IPS DF 6.9 (cell line): ENCODE results near the gene FAM76A.
"Not testable (repeated sequence)": the region's sequence is repeated elsewhere in the genome, so short reads cannot be mapped to it uniquely, and the experiment has no call there.

ENCODE experiments used
- DNase-seq: peaks from one replicate; pipeline ENCODE4 v3.0.0-alpha.2; 2013; ENCODE audit warnings: low read depth, low spot score
- H3K27ac ChIP-seq: one replicate; pipeline ENCODE4 v1.5.1; 2013; ENCODE audit warnings: low read length, control low read depth
- H3K27me3 ChIP-seq: 2 replicates; pipeline ENCODE4 v1.6.1; 2013; ENCODE audit warnings: mild to moderate bottlenecking, low read length; ENCODE audit not compliant: control insufficient read depth, insufficient read depth
- H3K36me3 ChIP-seq: 2 replicates; pipeline ENCODE4 v1.6.1; 2013; ENCODE audit warnings: low read length; ENCODE audit not compliant: control insufficient read depth, insufficient read depth
- H3K4me1 ChIP-seq: 2 replicates; pipeline ENCODE4 v1.6.1; 2013; ENCODE audit warnings: low read length; ENCODE audit not compliant: control insufficient read depth, insufficient read depth
- H3K4me3 ChIP-seq: 2 replicates; pipeline ENCODE4 v1.5.1; 2013; ENCODE audit warnings: mild to moderate bottlenecking, low read length
- H3K9me3 ChIP-seq: 2 replicates; pipeline ENCODE4 v1.6.1; 2013; ENCODE audit warnings: low read length, inconsistent platforms; ENCODE audit not compliant: control insufficient read depth, insufficient read depth
- WGBS: extraction: QIAGEN DNeasy Blood & Tissue Kit; methylation state at CpG from one replicate; pipeline ENCODE4 v1.1.7; 2013; ENCODE audit warnings: mixed read lengths, missing lambda C conversion rate; ENCODE audit not compliant: insufficient read length, insufficient coverage; 5-methylcytosine and 5-hydroxymethylcytosine counted together

The FAM76A gene

GRCh38 chr1:27725374-27726172 lies at the start of gene FAM76A:
FAM76A (plus strand) TSS chr1:27725961; CDS start chr1:27726081, 120 bp downstream.
- WGBS = no CpG with 5 or more reads among the region's 72 CpGs
- no peaks in the 10 kb centered on the region for H3K36me3 ChIP-seq
- H3K4me1 ChIP-seq = peaks cover 1% of the 10 kb centered on the region; the same call in 1 of the 2 replicates
- H3K27me3 ChIP-seq = no peaks in the 10 kb centered on the region
- no peaks in the 10 kb centered on the region for H3K9me3 ChIP-seq
- no peak within 1 kb of the TSS for H3K27ac ChIP-seq
- H3K4me3 ChIP-seq = peak within 1 kb of the TSS; percentile 95
- DNase-seq = peak; percentile 98

GRCh38 chr1:27676410-27676809 lies 49.4 kb upstream of the FAM76A start:
- WGBS = no CpG with 5 or more reads among the region's 1 CpG

GRCh38 chr1:27678747-27679146 lies 47.0 kb upstream of the FAM76A start:
- Histone ChIP-seq H3K4me3 (no peak overlapping the region), H3K27ac (no peak overlapping the region), H3K9me3 (peaks cover 1% of the 10 kb centered on the region; the same call in 1 of the 2 replicates), H3K4me1 (no peaks in the 10 kb centered on the region), H3K36me3 (no peaks in the 10 kb centered on the region), H3K27me3 (no peaks in the 10 kb centered on the region)
- DNase-seq = no peak

More at GRCh38 chr1:27676410-27676809, 49.4 kb upstream of the FAM76A start:
- H3K9me3 ChIP-seq = peaks cover 1% of the 10 kb centered on the region; the same call in 1 of the 2 replicates
- H3K4me1 ChIP-seq = no peaks in the 10 kb centered on the region; the same call in 1 of the 2 replicates
- H3K27me3 ChIP-seq = no peaks in the 10 kb centered on the region
- no peak overlapping the region for H3K4me3 ChIP-seq
- no peak for DNase-seq
- no peaks in the 10 kb centered on the region for H3K36me3 ChIP-seq
- no peak overlapping the region for H3K27ac ChIP-seq

- not testable (repeated sequence) for H3K9me3 ChIP-seq, H3K27ac ChIP-seq, H3K27me3 ChIP-seq, H3K36me3 ChIP-seq, H3K4me3 ChIP-seq, H3K4me1 ChIP-seq, DNase-seq
- WGBS = no CpG with 5 or more reads among the region's 2 CpGs
Measured at GRCh38 chr1:27680225-27680791, 45.5 kb upstream of the FAM76A start.

GRCh38 chr1:27681580-27681979 lies 44.2 kb upstream of the FAM76A start:
- H3K4me3 ChIP-seq, H3K9me3 ChIP-seq, H3K4me1 ChIP-seq, H3K27me3 ChIP-seq, H3K36me3 ChIP-seq, DNase-seq, H3K27ac ChIP-seq: not testable (repeated sequence)
- no CpG with 5 or more reads among the region's 4 CpGs for WGBS

GRCh38 chr1:27682351-27682944 lies 43.3 kb upstream of the FAM76A start:
- H3K36me3 ChIP-seq = no peaks in the 10 kb centered on the region
- H3K27ac ChIP-seq = no peak overlapping the region
- no peak for DNase-seq
- no peak overlapping the region for H3K4me3 ChIP-seq
- peaks cover 1% of the 10 kb centered on the region; the same call in 1 of the 2 replicates for H3K9me3 ChIP-seq
- WGBS = no CpG with 5 or more reads among the region's 5 CpGs
- no peaks in the 10 kb centered on the region for H3K27me3 ChIP-seq
- no peaks in the 10 kb centered on the region for H3K4me1 ChIP-seq

GRCh38 chr1:27684176-27684575 lies 41.6 kb upstream of the FAM76A start:
- DNase-seq = no peak
- H3K9me3 ChIP-seq = peaks cover 1% of the 10 kb centered on the region; the same call in 1 of the 2 replicates
- no CpG with 5 or more reads among the region's 2 CpGs for WGBS
- no peak overlapping the region for H3K4me3 ChIP-seq
- H3K27me3 ChIP-seq = no peaks in the 10 kb centered on the region
- H3K27ac ChIP-seq = no peak overlapping the region
- H3K4me1 ChIP-seq = no peaks in the 10 kb centered on the region
- H3K36me3 ChIP-seq = no peaks in the 10 kb centered on the region

GRCh38 chr1:27686223-27686990 lies 39.4 kb upstream of the FAM76A start:
- no peaks in the 10 kb centered on the region for H3K36me3 ChIP-seq
- no peak overlapping the region for H3K4me3 ChIP-seq
- no peaks in the 10 kb centered on the region for H3K27me3 ChIP-seq
- no peak overlapping the region for H3K27ac ChIP-seq
- DNase-seq = no peak
- no peaks in the 10 kb centered on the region; the same call in 1 of the 2 replicates for H3K4me1 ChIP-seq
- no CpG with 5 or more reads among the region's 21 CpGs for WGBS
- H3K9me3 ChIP-seq = no peaks in the 10 kb centered on the region

- no CpG with 5 or more reads among the region's 5 CpGs for WGBS
- Histone ChIP-seq H3K36me3 (no peaks in the 10 kb centered on the region), H3K4me3 (no peak overlapping the region), H3K4me1 (no peaks in the 10 kb centered on the region; the same call in 1 of the 2 replicates), H3K9me3 (no peaks in the 10 kb centered on the region), H3K27ac (no peak overlapping the region), H3K27me3 (no peaks in the 10 kb centered on the region)
- no peak for DNase-seq
Measured at GRCh38 chr1:27687906-27688305, 37.9 kb upstream of the FAM76A start.
